Epithelial cell of esophagus (primary cell): ENCODE measurements around the gene MVB12B.

Experiments
- DNase-seq: peaks from one replicate; pipeline ENCODE4 v3.0.0; 2010; ENCODE audit warnings: low read depth
- H3K4me3 ChIP-seq: 2 replicates; pipeline ENCODE4 v1.5.1; 2011; ENCODE audit warnings: mild to moderate bottlenecking, low read length, control low read depth
- TF ChIP-seq, protein P1 (sequence below): IDR thresholded peaks from 2 replicates; pipeline ENCODE4 v1.5.1; 2011; ENCODE audit warnings: low read depth, mild to moderate bottlenecking, low read length, control low read depth, inconsistent platforms; ENCODE audit not compliant: insufficient read depth; ENCODE audit errors: missing control alignments

The MVB12B gene

GRCh38 chr9:126515001-126515872, 188.6 kb downstream of the MVB12B start:
- no peak for DNase-seq
- TF ChIP-seq, protein P1, sequence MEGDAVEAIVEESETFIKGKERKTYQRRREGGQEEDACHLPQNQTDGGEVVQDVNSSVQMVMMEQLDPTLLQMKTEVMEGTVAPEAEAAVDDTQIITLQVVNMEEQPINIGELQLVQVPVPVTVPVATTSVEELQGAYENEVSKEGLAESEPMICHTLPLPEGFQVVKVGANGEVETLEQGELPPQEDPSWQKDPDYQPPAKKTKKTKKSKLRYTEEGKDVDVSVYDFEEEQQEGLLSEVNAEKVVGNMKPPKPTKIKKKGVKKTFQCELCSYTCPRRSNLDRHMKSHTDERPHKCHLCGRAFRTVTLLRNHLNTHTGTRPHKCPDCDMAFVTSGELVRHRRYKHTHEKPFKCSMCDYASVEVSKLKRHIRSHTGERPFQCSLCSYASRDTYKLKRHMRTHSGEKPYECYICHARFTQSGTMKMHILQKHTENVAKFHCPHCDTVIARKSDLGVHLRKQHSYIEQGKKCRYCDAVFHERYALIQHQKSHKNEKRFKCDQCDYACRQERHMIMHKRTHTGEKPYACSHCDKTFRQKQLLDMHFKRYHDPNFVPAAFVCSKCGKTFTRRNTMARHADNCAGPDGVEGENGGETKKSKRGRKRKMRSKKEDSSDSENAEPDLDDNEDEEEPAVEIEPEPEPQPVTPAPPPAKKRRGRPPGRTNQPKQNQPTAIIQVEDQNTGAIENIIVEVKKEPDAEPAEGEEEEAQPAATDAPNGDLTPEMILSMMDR = no peak
- H3K4me3 ChIP-seq = no peak overlapping the region

DNA sequence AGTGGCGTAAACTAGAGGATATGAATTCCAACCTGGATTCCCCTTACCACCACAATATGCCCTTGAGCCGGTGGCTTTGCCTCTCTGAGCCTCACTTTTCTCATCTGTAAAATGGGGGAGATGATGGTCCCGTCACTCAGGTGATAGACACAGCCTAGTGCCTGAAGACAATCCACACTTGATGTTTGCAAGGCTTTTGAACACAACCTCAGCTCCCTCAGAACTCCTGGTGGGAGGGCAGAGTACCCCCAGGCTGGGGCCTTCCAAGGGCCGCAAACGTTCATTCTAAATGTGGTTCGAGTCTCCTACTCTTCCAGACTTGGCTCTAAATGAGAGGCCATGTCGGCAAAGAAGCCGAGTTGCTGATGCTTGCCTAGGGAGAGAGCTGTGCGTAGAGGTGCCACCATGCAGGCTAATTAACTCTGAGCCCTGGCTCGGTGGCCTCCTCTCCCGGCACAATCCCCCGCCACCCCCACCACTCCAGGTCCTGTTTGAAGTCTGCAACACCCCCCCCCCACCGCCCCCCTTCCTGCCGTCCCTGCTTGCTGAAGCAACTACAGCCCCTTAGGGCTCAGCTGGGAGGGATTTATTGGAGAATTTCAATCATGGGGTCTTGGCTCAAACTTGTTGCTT, 189.4 kb downstream of the MVB12B start:
- DNase-seq = no peak
- TF ChIP-seq, protein P1 = no peak
- no peak overlapping the region for H3K4me3 ChIP-seq

DNA sequence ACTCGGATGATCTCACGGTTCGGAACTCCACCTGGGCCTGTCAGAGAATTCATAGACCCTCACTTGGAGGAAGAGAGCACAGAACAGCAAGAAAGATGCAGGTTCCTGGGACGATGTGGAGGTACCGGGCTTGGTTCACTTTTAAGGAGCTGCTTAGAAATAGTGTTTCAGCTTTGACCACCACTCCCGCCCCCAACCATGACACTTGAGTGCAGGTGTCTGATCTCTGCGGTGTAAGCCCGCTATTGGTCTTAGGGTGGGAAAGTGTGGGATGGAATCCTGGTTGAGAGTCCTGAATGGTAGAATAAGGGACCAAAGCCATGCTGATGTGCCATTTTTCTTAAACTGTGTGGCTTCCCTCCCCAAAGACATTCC, 189.9 kb downstream of the MVB12B start:
- TF ChIP-seq, protein P1 = no peak
- no peak overlapping the region for H3K4me3 ChIP-seq
- DNase-seq = no peak

DNA sequence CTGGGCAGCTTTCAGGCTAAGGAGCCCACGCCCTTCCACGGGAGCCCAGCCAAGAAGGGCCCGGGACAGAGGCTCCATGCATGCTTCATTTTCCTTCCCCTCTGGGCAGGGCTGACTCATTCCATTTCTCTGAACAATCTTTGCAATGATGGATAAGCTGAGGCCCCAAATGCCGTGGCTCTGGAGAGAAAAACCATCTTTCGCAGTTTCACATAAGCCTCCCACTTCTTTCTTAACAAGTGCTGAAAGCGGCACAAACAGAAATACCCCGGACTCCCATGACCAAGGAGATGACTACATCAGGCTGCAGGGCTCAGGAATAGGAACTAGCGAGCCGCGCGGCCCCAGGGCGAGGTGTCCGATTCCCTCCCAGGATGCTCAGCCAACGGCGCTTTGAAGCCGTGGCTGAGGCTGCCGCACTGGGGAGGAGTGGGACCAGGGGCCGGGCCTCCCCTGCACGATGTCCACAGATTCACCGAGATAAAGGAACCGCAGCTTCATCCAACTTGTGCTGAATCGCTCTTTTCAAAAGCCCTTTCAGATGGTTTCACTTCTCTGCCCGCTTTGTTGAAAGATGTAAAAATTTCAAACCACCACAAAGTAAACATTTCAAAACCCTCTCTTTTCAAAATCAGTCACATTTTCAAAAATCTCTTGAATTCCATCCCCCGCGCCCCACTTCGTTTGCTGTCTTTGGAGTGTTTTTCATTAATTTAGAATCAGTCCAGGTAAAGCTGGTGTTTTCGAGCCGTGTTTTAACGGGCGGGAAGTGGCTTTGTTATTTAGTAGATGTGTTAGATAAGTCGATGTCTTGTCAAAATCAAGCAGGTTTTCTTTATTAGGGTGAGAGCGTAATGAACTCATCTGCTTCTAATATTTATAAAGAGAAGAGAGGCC, 190.6 kb downstream of the MVB12B start:
- TF ChIP-seq, protein P1 = no peak
- DNase-seq = peak; percentile 85
- H3K4me3 ChIP-seq = peak overlapping the region; percentile 2

DNA sequence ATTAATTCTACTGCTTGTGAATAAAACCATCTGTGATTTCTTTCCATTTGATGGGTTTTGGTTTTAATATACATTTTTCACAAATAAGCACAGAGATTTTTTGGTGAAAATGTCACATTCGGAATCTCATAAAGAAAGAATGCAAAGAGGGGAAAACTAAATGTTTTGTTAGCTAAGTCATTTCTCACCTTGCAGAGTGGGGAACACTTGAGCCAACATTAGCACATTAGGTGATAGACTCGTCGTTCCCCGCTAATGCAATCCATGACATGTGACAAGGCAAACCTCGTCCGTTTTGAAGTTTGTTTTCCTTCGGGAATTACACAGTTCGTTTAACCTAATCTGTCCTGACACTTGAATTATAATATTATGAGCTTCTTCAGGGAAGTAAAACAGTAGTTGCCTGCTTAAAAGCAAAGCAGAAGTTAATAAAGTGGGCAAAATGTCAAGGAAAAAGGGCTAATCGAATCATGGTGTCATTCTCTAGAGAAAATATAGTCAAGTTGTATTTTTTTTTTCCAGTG, 191.3 kb downstream of the MVB12B start:
- no peak for DNase-seq
- H3K4me3 ChIP-seq = no peak overlapping the region
- TF ChIP-seq, protein P1 = no peak

GRCh38 chr9:126518763-126519162, 192.1 kb downstream of the MVB12B start:
- H3K4me3 ChIP-seq = no peak overlapping the region
- DNase-seq = no peak
- TF ChIP-seq, protein P1 = no peak
